GM18951 (cell line): ENCODE measurements around the gene PLXDC2.
"Not testable (repeated sequence)": the region's sequence is repeated elsewhere in the genome, so short reads cannot be mapped to it uniquely, and the experiment has no call there.

Source experiments
- POLR2A ChIP-seq: IDR thresholded peaks from 4 replicates; pipeline ENCODE4 v1.6.1; 2011; ENCODE audit warnings: mild to moderate bottlenecking; ENCODE audit not compliant: insufficient read length, insufficient read depth; ENCODE audit errors: extremely low read depth
- in situ Hi-C: fragments of 300-500 bp; cut with MboI; formaldehyde crosslinking; loops from one replicate; pipeline ENCODE4 v1.12.0; 2022; ENCODE audit warnings: low sequenced_read_pairs, mixed read lengths, inconsistent platforms; ENCODE audit not compliant: unreplicated experiment

PLXDC2 gene

DNA sequence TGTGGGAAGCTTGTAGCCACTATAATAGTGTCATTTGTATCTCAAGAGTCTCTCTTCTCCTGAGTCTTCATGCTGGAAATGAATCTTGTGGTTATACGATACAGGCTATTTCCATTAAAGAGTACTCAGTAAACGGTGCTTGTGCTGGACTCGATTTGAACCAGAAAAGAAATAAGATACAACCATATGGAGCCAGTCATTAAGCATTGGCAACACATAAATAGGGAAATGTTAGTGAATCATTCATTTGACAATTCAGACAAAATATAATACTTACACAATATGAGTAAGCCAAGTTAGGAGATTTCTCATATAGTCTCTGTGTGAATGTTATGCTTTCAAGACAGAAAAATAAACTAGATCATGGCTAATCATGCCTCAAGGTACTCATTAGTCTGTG is 356.8 kb downstream of the PLXDC2 start:
- no peak for TF ChIP-seq POLR2A
- in situ Hi-C loops, result no loop called here

DNA sequence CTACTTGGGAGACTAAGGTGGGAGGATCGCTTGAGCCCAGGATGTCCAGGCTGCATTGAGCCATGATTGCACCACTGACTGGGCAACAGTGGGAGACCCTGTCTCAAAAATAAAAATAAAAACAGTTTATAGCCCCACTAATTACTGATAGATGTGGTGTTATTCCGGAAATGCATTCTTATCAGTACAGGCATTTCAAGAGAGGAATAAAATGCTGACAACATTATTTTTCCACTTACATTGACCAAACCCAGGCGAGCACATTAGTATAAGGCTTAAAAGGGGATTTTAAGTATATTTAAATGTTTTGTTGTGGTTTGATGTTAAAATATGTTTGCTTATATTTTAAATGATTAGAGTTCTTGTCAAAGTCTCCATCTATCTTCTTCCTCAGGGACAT is 359.5 kb downstream of the PLXDC2 start:
- in situ Hi-C loops, result no loop called here
- no peak for TF ChIP-seq POLR2A

DNA sequence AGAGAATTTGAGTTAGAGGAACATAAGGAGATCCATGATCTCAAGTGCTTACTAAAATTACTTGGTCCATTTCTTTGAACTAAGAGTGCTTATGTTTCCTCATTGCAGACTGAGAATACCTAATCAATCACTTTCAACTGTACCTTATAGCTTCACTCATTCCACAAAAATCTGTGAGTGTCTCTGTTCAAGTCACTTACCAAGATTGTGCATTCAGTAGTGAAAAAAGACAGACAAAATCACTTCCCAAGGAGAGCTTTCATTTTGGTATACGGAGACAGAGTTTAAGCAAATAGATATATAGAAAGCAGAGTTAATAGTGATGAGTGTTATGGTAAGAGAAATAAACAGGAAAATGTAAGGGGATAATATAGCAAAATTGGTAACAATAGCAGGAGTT is 364.5 kb downstream of the PLXDC2 start:
- TF ChIP-seq POLR2A, result no peak
- in situ Hi-C loops, result no loop called here

DNA sequence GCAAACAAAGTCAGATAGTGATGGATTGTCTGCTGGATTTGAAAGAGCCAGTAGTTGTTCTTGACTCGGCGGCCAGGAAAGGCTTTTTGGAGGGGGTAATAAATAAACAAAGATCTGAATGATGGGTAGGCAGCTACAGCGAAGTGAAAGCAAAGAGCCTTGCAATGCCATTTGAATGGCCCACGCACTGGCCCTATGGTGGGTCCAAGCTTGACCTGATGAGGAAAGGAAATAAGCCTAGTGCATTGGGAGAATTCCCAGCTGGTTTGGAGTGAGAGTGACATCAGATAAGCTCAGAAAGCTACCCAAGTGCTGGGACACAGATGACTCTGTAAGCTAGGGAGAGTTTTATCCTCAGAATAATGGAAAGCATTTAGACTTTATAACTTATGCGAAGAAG is 365.2 kb downstream of the PLXDC2 start:
- in situ Hi-C loops, result no loop called here

GRCh38 chr10:20185116-20185515 is 368.9 kb downstream of the PLXDC2 start:
- no peak for TF ChIP-seq POLR2A
- in situ Hi-C loops, result no loop called here

More for the DNA sequence above, 365.2 kb downstream of the PLXDC2 start:
- TF ChIP-seq POLR2A, result no peak

DNA sequence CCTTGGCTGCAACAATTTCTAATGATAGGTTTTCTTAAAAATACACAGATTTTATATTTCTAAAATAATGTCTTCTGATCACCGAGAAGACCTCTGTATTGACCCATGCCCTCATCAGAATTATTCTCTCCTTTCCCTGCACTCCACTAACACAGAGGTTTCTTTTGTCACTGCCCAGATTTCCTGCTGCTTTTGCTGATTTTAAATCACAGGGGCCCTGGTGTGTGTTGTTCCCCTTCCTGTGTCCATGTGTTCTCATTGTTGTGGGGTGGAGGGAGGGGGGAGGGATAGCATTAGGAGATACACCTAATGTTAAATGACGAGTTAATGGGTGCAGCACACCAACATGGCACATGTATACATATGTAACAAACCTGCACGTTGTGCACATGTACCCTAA is 375.2 kb downstream of the PLXDC2 start:
- in situ Hi-C loops, result not testable (repeated sequence)

GRCh38 chr10:20195076-20195475 is 378.8 kb downstream of the PLXDC2 start:
- in situ Hi-C loops, result no loop called here
- TF ChIP-seq POLR2A, result no peak

DNA sequence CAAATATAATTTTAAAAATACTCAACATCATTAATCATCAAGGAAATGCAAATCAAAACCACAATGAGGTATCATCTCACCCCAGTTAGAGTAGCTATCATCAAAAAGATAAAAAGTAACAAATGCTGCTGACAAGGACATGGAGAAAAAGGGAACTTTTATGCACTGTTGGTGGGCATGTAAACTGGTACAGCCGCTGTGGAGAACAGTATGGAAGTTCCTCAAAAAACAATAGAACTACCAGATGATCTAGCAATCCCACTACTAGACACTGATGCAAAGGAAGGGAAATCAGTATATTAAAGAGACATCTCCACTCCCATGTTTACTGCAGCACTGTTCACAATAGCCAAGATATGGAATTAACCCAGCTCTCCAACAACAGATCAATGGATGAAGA is 384.5 kb downstream of the PLXDC2 start:
- in situ Hi-C loops, result no loop called here

GRCh38 chr10:20202337-20202736 is 386.1 kb downstream of the PLXDC2 start:
- no peak for TF ChIP-seq POLR2A
- in situ Hi-C loops, result no loop called here

More for the DNA sequence above, 384.5 kb downstream of the PLXDC2 start:
- TF ChIP-seq POLR2A, result no peak

- no peak for TF ChIP-seq POLR2A
- in situ Hi-C loops, result no loop called here
These were observed 391.4 kb downstream of the PLXDC2 start for GRCh38 chr10:20207653-20208052.

DNA sequence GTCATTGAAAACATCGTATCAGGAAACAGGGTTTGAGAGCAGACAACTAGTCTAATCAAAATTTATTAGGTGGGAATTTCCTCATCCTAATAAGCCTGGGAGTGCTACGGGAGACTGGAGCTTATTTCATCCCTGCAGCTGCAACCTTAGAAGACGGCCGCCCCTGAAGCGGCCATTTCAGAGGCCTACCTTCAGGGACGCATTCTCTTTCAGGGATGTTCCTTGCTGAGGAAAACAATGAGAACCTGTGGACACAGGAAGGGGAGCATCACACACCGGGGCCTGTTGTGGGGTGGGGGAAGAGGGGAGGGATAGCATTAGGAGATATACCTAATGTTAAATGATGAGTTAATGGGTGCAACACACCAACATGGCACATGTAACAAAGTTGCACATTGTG is 392.9 kb downstream of the PLXDC2 start:
- in situ Hi-C loops, result not testable (repeated sequence)

DNA sequence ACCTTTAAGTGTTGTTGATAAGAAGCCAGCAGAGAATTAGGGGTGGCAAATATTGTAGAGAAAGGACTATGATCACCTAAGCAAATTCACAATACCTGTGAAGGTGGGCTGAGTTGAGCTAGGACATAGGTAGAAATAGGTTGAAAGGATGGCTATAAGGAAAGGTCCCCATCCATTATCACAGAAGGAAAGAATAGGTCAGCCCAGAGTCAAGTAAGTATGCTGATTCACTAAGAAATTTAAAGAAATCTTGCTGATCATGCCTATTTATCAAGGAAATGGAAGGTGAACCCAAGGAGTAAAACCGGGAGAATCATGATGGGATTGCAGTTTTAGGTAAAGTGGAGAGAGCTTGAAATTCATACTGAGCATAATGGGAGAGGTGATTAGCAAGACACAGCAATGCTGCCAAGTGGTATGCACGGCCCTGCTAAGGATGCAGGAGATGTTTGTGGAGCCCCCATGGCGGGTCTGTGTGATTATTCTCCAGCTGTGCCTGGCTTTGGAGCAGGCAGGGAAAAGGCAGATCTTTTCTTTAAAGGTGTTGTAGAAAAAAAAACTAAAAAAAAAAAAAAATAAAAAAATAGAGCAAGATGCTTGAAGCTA is 399.4 kb downstream of the PLXDC2 start:
- in situ Hi-C loops, result no loop called here
- no peak for TF ChIP-seq POLR2A

- TF ChIP-seq POLR2A, result no peak
- in situ Hi-C loops, result no loop called here
These were observed 405.1 kb downstream of the PLXDC2 start for GRCh38 chr10:20221356-20221755.

DNA sequence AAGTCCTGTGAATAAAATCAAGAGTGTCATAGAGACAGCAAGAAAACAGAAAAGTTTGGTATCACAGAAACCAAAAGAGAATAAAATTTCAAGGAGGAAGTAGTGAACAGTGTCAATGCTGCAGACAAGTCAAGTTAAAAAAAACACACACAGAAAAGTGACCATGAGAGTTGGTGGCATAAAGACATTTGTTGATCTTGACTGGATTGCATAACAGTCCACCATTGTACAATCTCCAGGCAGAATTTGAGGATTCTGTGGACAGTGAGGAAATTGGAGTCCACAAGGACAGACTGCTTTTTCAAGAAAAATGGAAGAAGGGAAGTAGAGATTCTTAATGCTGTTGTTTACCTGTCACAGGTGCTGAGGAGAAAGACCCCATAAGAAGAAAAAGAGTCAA is 412.5 kb downstream of the PLXDC2 start:
- no peak for TF ChIP-seq POLR2A
- in situ Hi-C loops, result no loop called here

DNA sequence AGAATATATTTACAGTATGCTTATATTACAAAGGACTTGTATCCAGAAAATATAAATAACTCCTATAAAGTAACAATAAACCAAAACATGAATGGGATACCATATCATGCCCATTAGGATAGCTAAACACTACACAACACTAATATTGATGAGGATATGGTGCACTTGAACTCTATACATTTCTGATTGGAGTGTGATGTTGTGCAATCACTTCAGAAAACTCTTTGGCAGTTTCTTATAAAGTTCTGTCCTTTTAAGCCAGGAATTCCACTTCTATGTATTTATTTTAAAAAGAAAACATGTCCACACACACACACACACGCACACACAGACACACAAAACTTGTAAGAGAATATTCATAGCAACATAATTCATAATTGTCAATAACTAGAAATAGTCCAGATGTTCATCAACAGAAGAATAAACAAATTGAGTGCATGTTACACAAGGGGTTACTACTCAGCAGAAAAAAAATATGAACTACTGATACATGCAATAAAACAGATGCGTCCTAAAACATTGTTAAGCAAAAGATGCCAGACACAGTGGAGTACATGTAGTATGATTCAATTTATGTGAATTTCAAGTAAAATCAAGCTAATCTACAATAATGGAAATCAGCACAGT is 416.0 kb downstream of the PLXDC2 start:
- in situ Hi-C loops, result no loop called here

More for the DNA sequence above, 416.0 kb downstream of the PLXDC2 start:
- TF ChIP-seq POLR2A, result no peak
